Mucosa of rectum (tissue), 2 donors: Measurements from ENCODE around the gene DNAJC16.
A peak's percentile ranks its signal among the peaks of the same experiment; 100 is the strongest.
"Not testable (repeated sequence)": the region's sequence is repeated elsewhere in the genome, so short reads cannot be mapped to it uniquely, and the experiment has no call there.

Experiments
- H3K27ac ChIP-seq, 2 donors: one replicate each; pipeline ENCODE4 v1.7.0; 2013; ENCODE audit warnings: inconsistent platforms in 2 of 2, low read depth in 2 of 2, low read length in 2 of 2
- H3K27me3 ChIP-seq, 2 donors: one replicate each; pipeline ENCODE4 v1.7.0; 2013; ENCODE audit warnings: low read length in 2 of 2; ENCODE audit not compliant: control insufficient read depth in 2 of 2, insufficient read depth in 2 of 2
- H3K36me3 ChIP-seq, 2 donors: one replicate each; pipeline ENCODE4 v1.7.0; 2013; ENCODE audit warnings: low read length in 2 of 2; ENCODE audit not compliant: control insufficient read depth in 2 of 2, insufficient read depth in 2 of 2
- H3K4me1 ChIP-seq, 2 donors: one replicate each; pipeline ENCODE4 v1.7.0; 2013; ENCODE audit warnings: low read length in 2 of 2, mild to moderate bottlenecking in 1 of 2; ENCODE audit not compliant: control insufficient read depth in 2 of 2, insufficient read depth in 2 of 2
- H3K4me3 ChIP-seq, 2 donors: one replicate each; pipeline ENCODE4 v1.7.0; 2013; ENCODE audit warnings: low read length in 2 of 2
- H3K9ac ChIP-seq, 2 donors: one replicate each; pipeline ENCODE4 v1.7.0; 2013; ENCODE audit warnings: low read length in 2 of 2, low read depth in 1 of 2, mild to moderate bottlenecking in 1 of 2
- H3K9me3 ChIP-seq, 2 donors: one replicate each; pipeline ENCODE4 v1.7.0; 2013; ENCODE audit warnings: low read length in 2 of 2; ENCODE audit not compliant: control insufficient read depth in 2 of 2
- donor health status: healthy.
- donor health status: Normal muscosa, but diverticular disease.

The DNAJC16 gene

DNA sequence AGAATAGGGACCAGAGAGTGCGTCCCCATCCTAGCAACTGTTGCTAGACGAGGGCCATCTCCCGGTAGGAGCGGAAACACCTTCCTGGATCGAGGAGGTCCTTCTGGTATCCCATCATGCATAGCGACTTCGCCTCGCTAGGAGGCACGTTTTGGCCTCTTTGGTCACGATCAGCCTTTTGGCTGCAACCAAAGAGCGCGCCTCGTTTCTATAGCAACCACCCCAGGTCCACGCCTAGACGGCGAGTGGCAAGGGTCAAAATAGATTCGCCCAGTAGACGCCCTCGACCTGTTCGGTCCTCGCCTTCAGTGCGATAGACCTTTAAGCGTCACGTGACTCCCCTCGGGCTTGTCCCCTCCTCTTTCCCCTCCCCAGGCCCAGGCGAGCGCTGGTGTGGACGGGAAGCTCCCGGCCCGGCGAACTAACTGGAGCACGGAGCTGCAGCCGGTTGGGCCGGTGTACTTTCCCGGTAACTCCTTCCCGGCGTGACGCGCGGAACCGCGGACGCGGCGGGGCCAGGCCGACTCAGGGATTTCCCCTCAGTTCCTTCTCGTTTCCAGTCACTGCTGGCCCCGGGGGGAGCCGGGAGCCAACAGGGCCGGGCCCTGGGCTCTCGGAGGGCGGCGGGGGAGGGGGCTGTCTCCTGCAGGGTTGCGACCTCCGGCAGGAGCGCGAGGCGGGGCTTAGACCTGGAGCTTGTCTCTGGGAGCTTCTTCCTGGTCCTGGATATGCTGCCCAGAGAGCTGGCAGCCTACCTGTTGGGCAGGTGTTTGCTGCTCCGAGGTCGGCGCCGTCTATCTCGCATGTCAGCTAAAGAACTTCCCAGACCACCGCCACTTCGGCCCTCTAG lies at the start of gene DNAJC16:
Gene DNAJC16, plus strand, starts transcription at position 359 of the 850 bp plus-strand sequence. CDS start 2,258 bp downstream, outside the sequence.
- Histone ChIP-seq H3K36me3 (peaks cover 6 to 7% of the 10 kb centered on the region in 2 donors), H3K27ac (peak within 1 kb of the TSS; percentile 99), H3K4me1 (peaks cover 28% of the 10 kb centered on the region in 2 donors), H3K9ac (peak within 1 kb of the TSS; percentile 81 to 95), H3K9me3 (no peaks in the 10 kb centered on the region), H3K4me3 (peak within 1 kb of the TSS; percentile 80 to 95), H3K27me3 (no peaks in the 10 kb centered on the region)

DNA sequence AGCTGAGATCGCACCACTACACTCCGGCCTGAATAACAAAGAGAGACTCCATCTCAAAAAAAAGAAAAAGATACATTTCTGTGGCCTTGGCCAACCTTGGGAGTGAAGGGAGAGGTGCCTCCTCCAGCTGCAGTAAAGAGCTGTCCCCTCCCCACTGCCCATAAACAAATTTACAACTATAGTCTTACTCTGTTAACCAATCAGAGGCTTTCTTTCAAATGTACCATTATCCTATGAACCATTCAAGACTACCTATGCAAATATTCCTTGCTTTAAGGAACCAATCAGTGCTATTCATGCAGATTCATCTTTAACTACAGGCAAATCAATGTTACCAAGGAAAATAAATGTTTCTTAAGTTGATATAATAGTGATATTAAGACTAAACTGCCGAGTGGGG lies 49.7 kb upstream of the DNAJC16 start:
- H3K27ac ChIP-seq = no peak overlapping the region

DNA sequence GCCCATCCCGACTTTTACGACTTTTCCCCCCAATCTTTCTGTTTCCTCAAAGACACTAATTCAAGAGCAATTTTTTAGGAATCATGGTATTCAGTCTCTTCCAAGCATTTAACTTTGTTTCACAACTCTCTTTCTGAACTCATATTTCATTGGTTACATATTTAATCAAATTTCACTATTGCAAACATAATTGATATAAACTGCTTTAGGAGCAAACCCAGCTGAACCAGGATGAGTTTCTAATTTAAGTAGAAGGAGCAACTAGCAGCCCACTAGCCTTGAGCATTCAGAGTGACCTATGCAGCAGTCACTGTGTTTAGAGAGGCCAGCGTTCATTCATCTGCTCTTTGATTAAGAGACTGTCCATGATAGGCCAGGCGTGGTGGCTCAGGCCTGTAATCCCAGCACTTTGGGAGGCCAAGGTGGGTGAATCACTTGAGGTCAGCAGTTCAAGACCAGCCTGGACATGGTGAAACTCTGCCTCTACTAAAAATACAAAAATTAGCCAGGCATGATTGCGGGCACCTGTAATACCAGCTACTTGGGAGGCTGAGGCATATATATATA lies 48.9 kb upstream of the DNAJC16 start:
- Histone ChIP-seq H3K36me3 (no peaks in the 10 kb centered on the region), H3K4me3 (no peak overlapping the region), H3K4me1 (no peaks in the 10 kb centered on the region), H3K27me3 (no peaks in the 10 kb centered on the region), H3K9me3 (no peaks in the 10 kb centered on the region), H3K27ac (no peak overlapping the region), H3K9ac (no peak overlapping the region)

More for the DNA sequence above, 49.7 kb upstream of the DNAJC16 start:
- Histone ChIP-seq H3K4me3 (no peak overlapping the region), H3K4me1 (no peaks in the 10 kb centered on the region), H3K9ac (no peak overlapping the region), H3K9me3 (no peaks in the 10 kb centered on the region), H3K27me3 (no peaks in the 10 kb centered on the region), H3K36me3 (no peaks in the 10 kb centered on the region)

DNA sequence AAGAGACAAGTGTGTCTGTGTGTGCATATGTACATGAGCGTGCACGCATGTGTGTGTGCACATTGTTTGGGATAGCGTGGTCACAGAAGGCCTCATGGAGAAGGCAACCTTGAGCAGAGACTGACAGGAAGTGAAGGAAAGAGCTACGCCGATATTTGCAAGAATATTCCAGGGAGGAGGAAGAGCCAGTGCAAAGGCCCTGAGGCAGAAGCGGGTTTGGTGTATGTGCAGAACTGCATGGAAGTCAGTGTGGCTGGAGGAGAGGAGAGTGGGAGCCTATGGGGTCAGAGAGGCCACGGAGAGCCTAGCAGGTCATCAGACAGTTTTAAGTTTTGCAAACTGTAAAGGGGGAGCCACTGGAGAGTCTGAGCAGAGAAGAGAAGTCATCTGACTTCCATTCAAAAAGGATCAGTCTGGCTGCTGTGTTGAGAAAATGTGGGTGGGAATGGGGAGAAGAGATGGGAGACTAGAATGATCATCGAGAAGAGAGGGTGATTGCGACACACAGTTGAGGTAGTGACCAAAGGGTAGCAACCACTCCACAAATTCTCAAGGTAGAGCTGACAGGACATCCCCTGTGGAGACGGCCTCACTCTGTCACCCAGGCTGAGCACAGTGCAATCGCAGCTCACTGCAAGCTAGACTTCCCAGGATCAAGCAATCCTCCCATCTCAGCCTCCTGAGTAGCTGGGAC lies 46.8 kb upstream of the DNAJC16 start:
- Histone ChIP-seq H3K4me1 (no peaks in the 10 kb centered on the region), H3K9me3 (no peaks in the 10 kb centered on the region), H3K36me3 (no peaks in the 10 kb centered on the region), H3K9ac (no peak overlapping the region), H3K27me3 (no peaks in the 10 kb centered on the region), H3K27ac (no peak overlapping the region), H3K4me3 (no peak overlapping the region)

DNA sequence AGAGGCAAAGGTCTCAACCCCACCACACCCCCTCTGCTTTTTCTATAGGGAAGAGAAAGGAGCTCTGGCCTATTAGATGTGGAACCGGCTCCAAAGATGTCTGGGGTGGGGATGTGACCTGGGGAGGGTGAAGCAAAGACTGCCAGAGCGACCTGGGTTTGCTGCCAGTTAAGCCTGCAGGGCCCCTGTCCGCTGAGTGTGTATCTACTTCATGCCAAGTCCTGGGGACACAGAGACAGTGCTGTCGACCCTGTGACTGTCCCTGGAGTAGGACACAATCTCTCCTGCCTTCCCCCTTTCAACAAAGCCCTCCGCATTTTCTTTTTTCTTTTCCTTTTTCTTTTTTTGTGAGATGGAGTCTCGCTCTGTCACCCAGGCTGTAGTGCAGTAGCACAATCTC lies 44.2 kb upstream of the DNAJC16 start:
- H3K9ac ChIP-seq, H3K27ac ChIP-seq, H3K4me3 ChIP-seq, H3K4me1 ChIP-seq, H3K9me3 ChIP-seq, H3K36me3 ChIP-seq, H3K27me3 ChIP-seq: not testable (repeated sequence)

DNA sequence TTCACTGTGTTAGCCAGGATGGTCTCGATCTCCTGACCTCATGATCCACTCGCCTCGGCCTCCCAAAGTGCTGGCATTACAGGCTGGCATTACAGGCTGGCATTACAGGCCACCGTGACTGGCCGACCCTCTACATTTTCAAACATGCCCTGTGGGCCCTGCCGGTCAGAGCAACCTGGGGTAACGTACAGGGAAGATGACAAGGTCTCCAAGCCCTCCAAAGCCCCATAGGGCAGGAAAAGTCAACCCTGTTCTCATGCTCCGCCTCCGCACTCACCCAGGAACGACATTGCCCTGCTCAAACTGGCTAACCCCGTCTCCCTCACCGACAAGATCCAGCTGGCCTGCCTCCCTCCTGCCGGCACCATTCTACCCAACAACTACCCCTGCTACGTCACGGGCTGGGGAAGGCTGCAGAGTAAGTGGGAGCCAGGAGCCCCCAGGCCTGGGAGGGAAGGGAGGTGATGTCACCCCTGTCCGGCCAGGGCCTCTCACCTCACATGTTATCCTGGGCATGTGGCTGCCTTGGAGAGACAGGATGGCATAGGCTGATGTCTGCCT lies 43.6 kb upstream of the DNAJC16 start:
- not testable (repeated sequence) for H3K9ac ChIP-seq, H3K4me3 ChIP-seq, H3K27ac ChIP-seq

DNA sequence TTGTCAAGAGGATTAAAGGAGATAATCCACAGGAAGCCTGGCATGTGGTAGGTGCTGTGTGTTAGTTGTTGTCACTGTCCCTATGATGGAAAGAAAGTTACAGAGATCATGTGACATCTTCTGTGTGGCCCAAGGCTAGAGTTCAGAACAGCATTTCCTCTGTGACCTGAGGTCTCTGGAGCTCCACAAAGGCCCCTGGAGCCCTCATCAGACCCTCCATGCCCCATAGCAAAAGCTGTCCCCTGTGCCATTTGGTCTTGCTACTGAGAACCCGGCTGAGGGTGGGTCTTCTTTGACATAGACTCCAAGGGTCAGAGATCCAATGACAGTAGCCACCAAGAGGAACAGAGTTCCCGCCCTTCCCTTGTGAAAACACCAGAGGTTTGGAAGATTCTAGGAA lies 42.7 kb upstream of the DNAJC16 start:
- H3K4me3 ChIP-seq = no peak overlapping the region
- no peaks in the 10 kb centered on the region for H3K36me3 ChIP-seq
- H3K9ac ChIP-seq = no peak overlapping the region
- H3K9me3 ChIP-seq = no peaks in the 10 kb centered on the region
- no peaks in the 10 kb centered on the region for H3K27me3 ChIP-seq
- no peak overlapping the region for H3K27ac ChIP-seq
- no peaks in the 10 kb centered on the region for H3K4me1 ChIP-seq

More for the DNA sequence above, 43.6 kb upstream of the DNAJC16 start:
- not testable (repeated sequence) for H3K27me3 ChIP-seq, H3K4me1 ChIP-seq, H3K9me3 ChIP-seq, H3K36me3 ChIP-seq

DNA sequence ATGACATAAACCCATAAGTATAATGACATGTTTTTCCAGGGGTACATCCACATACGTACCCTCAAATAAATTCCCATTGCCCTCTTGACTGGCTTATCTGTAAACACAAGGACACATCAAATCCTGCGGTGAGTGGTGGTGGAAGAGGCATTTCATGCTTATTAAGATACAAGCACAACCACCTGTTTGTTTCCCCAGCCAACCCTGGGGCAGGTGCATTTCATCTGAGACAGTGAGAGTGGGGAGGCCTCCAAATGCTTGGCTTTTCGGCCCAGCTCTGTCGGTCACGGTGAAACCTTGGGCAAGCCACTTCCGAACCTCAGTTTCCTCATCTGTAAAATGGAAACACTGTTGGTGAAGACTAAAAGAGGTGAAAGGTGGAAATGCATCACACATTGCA lies 42.2 kb upstream of the DNAJC16 start:
- not testable (repeated sequence) for H3K4me1 ChIP-seq, H3K27me3 ChIP-seq, H3K9ac ChIP-seq, H3K4me3 ChIP-seq, H3K27ac ChIP-seq, H3K9me3 ChIP-seq, H3K36me3 ChIP-seq

DNA sequence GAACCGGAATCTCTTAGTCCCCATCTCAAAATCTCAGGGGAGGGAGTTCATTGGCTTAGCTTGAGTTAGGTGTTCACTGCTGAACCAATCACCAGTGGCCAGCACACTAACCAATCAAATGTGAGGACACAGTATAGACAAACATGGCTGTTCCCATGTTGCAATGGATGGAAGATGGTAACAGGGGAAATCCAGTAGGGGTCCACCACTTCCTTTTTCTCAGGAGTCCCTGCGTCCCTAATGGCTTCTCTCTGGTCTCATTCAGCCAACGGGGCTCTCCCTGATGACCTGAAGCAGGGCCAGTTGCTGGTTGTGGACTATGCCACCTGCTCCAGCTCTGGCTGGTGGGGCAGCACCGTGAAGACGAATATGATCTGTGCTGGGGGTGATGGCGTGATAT lies 41.0 kb upstream of the DNAJC16 start:
- Histone ChIP-seq H3K4me3 (no peak overlapping the region), H3K27me3 (no peaks in the 10 kb centered on the region), H3K4me1 (no peaks in the 10 kb centered on the region), H3K27ac (no peak overlapping the region), H3K36me3 (no peaks in the 10 kb centered on the region), H3K9me3 (no peaks in the 10 kb centered on the region), H3K9ac (no peak overlapping the region)
